HG03103 (cell line): ENCODE data around the gene NTF4.
"Not testable (repeated sequence)": the region's sequence is repeated elsewhere in the genome, so short reads cannot be mapped to it uniquely, and the experiment has no call there.

Experiments used
- ATAC-seq: cut with Tn5 transposase; IDR thresholded peaks from one replicate; pipeline ENCODE4 v1.9.1; 2021; ENCODE audit warnings: low read depth; ENCODE audit not compliant: unreplicated experiment

NTF4 gene

DNA sequence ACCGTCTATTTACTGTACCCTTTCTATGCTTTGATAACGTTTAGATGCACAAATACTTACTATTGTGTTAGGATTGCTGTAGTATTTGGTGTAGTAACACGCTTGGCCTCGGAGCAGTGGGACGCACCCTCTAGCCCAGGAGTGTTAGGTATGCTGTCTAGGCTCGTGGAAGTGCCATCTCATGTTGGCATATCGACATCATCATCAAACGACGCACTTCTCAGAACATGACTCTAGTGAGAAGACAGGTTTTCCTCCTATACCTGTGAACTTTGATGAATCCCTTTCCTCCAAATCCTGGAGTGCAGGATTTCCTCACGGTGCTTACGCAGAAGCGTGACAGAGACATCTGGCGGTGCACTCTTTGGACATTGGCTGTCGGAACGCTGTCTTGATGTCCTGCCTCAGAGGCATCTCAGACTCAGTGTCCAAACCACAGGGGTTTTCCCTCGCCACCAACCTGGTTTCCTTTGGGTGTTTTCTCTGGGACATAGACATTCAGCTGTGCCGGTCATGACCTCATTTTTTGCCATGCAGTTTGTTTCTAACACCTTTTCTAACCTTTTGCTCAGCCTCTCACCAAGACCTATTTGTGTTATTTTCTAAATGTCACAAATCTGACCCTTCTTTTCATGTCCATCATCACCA is 26.9 kb upstream of the NTF4 start:
- no peak for ATAC-seq

DNA sequence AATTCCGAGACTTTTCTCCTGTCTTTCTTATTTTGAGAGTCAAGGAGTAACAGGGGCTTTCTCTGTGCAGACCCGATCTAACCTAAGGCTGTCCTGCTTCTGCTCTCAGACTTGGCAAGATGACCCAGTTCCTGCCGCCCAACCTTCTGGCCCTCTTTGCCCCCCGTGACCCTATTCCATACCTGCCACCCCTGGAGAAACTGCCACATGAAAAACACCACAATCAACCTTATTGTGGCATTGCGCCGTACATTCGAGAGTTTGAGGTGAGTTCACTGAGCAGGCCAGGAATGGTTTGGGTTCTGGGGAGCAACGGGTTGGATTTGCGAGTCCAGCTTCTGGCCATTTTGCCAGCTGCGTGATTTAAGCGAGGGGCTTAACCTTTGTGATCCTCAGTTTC is 21.7 kb upstream of the NTF4 start:
- no peak for ATAC-seq

DNA sequence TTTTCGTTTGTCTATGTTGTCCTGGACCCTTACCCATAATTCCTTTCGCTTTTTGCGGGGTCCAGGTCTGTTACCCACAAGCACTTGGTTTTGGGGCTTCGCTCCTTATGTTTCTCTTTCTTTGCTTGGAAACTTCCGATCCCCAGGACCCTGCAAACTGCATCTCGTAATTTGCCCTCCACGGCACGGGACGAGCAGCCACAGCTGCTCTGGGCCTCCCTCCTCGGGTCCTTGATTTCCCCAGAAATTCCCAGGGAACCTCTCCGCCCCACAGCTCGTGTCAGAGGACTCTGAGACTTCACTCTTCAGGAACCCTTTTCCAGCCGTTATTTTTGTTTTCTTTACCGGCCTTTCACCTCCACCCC is 21.2 kb upstream of the NTF4 start:
- no peak for ATAC-seq

DNA sequence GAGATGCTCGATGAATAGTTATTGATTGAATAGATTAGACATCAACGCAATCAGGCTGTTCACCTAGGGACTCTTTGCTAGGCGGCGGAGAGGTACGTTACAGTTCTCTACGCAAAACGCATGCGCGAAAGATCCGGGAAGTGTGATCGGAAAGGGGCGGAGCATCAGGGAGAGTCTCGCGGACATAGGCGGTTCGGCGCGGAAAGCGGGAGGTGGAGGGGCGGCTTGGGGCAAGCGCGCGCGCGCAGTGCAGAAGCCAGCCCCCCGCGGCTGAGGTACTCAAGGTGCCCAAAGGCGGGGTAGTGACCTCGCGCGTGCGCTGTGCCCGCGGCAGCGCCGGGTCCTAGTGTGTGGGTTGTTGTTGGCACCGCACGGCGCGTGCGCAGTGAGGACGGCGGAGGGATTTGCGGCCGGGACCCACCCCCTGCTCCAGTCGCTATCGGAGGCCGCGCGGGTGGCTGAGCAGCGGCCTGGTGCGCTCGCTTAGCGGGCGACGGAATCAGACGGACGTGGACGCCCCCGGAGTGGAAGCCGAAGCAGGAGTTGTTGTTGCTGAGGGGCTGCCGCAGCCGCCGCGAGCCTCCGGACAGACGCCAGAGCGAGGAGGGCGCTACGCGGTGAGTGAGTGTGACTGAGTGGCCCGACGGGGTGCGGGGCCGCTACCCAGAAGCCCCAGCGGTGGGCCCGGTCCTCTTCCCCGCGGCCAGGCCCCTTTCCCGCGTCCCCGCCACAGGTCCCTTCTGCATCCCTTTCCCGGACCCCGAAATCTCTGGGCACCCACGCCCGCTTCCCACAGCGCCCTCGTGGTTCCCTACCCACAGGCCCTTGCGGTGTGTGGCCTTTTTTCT is 20.6 kb upstream of the NTF4 start, which contains the start of gene SNRNP70:
Gene SNRNP70, plus strand, starts transcription at position 432 of the 848 bp plus-strand sequence. CDS start 964 bp downstream, outside the sequence.
- peak; percentile 84 for ATAC-seq

DNA sequence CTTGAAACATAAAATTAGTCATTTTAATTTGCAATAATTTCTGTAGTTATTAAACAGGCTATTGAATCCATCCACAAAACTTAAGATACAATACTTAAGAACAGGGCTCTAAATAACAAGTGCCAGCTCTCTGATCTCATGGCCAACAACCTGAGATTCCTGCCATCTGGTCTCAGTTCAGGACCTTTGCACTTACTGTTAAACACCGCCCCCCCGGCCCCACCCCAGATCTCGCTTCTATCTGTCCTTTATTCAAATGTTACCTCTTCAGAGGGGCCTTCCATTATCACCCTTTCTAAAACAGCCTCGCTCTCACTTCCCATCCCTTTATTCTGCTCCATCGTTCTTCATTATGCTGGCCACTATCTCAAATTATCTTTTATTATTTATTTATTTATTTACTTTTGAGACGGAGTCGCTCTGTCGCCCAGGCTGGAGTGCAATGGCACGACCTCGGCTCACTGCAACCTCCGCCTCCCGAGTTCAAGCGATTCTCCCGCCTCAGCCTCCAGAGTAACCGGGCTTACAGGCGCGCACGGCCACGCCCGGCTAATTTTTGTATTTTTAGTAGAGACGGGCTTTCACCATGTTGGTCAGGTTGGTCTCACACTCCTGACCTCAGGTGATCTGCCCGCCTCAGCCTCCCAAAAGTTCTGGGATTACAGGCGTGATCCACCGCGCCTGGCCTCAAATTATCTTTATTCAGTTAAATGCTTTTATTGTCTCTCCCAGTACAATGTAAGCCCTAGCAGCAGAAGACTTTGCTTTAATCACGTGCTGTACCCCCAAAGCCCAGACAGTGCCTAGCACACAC is 19.8 kb upstream of the NTF4 start:
- no peak for ATAC-seq

DNA sequence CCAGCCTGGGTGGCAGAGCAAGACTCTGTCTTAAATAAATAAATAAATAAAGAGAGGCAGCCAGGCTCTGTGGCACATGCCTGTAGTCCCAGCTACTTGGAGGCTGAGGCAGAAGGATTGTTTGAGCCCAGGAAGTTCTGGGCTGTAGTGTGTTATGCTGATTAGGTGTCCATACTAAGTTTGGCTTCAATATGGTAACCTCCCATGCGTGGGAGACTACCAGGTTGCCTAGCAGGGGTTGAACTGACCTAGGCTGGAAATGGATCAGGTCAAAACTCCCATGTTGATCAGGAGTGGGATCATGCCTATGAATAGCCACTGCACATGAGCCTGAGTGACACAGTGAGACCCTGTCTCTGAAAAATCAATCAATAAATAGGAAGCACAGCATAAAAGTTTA is 16.7 kb upstream of the NTF4 start:
- no peak for ATAC-seq

DNA sequence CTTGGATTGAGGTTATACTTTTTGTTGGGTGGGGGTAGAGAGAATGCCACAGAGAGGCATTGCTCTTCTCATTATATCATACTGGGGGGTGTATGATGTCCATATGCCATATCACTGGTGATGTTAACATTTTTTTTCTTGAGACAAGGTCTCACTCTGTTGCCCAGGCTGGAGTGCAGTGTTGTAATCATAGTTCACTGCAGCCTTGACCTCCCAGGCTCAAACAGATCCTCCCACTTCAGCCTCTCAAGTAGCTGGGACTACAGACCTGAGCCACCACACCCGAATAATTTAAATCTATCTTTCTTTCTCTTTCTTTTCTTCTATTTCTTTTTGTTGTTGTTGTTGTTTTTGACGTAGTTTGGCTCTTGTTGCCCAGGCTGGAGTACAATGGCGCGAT is 15.8 kb upstream of the NTF4 start:
- no peak for ATAC-seq

DNA sequence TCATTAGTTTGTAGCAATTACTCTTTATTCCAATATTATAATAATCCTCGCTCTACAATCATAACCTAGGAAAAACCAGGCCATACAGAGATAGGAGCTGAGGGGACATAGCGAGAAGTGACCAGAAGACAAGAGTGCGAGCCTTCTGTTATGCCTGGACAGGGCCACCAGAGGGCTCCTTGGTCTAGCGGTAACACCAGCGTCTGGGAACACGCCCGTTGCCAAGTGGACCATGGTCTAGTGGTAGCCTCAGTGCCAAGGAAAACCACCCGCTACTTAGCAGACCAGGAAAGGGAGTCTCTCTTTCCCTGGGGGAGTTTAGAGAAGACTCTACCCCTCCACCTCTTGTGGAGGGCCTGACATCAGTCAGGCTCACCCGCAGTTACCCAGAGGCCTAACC is 10.3 kb upstream of the NTF4 start:
- not testable (repeated sequence) for ATAC-seq

DNA sequence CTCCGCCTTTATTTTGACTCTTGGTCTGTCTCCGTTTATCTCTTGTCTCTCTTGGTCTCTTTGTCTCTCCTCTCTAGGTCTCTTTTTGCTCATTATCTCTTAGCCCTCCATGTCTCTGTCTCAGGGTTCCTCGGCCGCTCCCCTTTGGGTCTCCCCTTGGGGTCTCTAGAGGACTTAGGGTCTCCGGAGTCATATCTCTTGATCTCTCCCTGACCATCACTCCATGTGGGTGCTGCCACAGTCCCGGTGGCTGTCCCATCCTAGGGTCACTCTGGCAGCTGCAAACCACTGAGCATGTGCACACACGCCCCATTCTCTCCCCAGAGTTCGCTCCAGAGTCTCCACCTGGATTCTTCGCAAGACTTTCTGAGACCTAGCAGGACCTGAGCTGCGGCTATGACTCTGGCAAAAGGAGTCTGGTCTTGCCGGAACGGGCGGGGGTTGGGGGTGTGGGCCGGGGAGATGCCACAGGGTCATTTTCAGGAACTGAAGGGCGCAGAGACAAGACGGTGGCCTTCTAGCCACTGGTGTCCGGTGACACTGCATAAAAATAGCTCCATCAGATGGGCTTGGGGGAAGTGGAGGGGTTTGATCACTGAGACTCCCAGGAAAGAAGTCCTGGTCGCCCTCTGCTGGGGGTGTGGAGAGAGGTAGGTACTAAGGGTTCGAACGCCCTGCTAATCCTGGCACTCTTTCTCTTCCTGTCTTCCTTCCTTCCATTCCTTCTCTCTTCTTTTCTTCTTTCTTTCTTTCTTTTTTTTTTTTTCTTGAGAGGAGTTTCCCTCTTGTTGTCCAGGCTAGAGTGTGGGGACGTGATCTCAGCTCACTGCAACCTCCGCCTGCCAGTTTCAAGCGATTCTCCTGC is 9.1 kb upstream of the NTF4 start:
- no peak for ATAC-seq

DNA sequence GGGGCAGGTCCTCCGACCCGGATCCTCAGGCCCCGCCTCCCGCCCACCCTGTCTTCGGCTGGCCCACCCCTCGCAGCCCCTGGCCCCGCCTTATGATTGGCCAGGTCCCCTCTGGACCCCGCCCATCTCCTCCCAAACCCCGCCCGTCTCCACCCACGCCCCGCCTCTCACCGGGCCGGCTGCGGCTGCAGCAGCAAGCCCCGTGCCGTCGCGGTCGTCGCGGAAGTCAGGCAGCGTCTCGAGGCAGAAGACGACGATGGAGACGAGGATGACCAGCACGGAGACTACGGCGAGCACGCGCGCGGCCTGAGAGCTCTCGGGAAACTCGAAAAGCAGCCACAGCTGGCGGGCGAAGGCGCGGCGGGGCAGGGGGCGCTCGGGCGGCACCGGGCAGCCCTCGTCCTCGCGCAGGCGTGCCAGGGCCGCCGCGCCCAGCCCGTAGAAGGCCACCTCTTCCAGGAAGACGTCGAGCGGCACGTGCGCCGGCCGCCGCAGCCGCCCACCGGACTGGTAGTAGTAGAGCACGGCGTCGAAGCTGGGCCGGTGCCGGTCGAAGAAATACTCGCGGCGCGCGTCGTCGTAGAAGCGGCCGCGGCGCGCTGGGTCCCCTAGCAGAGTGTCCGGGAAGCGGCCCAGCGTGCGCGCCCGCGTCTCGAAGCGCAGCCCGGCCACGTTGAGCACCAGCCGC is 7.4 kb upstream of the NTF4 start:
- no peak for ATAC-seq

DNA sequence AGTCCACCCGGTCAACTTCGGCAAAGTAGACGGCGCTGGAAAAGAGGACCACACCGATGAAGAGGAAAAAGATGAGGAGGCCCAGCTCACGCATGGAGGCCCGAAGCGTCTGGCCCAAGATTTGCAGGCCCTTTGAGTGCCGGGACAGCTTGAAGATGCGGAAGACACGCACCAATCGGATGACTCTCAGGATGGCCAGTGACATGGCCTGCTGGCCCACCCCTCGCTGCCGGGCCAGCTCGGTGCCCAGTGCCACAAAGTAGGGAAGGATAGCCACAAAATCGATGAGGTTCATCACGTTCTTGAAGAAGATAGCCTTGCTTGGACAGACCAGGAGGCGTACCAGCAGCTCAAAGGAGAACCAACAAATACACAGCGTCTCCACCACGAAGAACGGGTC is 5.8 kb upstream of the NTF4 start:
- no peak for ATAC-seq

DNA sequence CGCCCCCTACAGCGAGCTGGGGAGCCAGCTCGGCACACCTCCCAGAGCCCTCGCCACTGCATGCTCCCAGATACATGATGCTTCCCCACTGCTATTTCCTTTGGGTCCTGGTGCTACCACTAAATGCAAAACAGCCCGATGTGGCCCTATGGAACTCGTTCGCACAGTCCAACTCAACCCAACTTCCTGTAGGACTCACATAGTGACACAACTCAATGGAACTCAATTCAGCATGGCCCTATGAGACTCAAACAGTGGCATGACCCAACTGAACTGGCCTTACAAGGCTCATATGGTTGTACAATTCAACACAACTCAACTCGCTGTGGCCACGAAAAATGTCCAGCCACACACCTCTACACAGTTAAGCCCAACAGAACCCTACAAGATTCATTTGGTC is 4.4 kb upstream of the NTF4 start:
- no peak for ATAC-seq

DNA sequence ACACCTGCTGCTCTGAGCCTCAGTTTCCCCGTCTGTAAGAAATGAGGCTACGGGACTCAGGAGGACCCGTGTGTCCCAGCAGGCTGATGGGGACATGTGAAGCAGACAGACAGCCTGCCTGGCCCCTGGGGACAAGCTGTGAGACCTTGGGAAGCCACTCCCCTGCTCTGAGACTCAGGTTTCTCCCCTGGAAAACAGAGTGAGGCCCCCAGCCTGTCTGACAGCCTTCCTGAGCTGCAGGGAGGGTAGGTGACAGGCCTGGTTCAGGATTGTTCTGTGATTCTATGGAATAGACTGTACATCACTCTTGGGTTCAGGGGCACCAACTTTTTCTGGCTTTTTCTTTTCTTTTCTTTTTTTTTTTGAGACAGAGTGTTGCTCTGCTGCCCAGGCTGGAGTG is 2.9 kb upstream of the NTF4 start:
- ATAC-seq: no peak

DNA sequence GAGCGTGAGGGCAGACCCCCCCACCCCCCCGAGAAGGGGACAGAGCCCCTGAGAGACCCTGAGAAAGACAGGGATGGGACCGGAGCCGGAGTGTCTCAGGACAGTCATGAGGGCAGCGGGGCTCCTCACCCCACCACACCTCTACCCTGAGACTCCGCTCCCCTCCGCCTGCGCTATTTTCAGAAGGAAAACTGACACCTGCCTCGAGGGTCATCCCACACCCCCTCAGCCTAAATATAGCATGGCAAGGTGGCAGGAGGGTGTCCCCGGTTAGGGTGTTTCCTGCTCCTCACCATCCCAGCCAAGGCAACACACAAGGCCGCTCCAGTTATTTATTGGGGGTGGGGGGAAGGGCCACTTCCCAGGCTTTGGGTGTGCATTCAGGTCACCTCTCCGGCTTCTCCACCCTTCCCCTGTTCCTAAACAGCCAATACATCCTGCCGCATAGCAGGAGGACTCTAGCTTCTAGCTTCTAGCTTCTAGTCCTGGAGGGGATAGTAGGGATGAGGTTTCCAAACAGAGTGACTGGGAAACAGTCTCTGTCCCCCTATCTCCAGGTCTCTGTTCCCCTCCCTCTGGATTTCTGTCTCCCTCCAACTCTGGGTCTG is 1.4 kb upstream of the NTF4 start:
- ATAC-seq: no peak

DNA sequence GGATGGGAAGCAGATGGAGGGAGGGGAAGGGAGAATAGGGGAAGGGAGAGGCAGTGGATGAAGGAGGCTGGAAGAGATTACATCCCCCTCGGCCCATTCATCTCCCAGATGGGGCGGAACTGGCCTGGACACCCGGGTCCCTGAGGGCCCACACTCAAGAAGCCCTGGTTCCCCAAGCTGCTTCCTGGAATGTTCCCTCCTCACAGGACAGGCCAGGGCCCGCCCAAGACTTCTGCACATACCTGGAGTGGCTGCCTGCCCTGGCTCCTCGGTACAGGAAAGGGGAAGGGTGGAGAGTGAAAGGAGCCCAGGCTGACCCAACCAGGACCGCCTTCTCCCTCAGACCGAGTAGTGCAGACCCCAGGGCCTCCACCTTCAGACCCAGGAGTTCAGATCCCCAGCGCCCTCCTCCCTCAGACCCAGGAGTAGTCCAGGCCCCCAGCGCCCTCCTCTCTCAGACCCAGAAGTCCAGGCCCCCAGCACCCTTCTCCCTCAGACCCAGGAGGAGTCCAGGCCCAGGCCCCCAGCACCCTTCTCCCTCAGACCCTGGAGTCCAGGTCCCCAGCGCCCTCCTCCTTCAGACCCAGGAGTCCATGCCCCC is 489 bp downstream of the NTF4 start:
- ATAC-seq: no peak

DNA sequence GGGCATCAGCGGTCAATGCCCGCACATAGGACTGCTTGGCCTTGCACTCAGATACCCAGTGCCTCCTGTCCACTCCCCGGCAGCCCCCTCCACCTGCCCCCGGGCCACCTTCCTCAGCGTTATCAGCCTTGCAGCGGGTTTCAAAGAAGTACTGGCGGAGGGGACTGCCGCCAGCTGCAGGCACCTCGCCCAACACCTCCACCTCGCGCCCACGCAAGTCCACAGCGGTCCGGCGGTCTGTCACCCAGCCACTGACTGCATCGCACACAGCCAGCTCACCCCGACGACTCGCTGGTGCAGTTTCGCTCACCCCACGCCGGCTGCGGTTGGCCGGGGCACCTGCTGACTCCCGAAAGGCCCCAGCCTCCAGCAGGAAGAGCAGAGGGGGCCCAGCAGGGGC is 3.2 kb downstream of the NTF4 start:
- ATAC-seq: no peak

DNA sequence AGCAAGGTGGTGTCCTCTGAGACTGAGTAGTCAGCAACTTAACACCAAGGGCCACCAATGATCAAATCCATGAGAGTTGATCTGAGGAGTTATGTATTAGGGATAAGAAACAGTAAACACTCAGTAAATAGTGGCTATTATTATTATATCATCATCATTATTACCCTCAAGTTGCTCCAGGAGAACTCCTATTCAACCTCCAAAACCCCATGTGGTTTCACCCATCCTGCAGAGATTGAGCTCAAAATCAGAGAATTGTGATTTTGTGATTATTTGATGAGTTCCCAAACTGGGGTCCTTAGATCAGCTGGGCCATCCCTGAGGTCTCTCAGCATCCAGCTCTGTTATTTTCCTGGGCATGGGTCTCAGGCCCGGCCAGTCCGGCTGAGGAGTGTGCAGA is 3.6 kb downstream of the NTF4 start:
- no peak for ATAC-seq

DNA sequence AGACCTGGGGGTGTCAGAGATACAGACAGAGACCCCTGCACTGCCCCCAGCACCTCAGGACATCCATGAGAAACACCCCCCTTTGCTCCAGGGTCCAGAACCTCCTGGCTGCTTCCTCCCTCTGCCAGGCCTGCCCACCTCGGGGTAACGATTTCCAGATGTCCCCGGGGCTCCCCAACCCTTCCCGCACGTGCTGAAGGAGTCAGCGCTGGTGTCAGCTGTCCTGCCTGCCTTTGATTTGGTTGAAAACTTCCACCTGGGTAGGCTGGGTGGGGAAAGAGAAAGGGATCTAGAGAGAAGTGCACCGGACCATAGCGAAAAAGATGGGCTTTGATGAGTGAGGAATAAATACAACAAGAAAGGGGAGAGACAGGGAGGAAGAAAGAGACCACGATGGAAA is 5.6 kb downstream of the NTF4 start:
- ATAC-seq: no peak

DNA sequence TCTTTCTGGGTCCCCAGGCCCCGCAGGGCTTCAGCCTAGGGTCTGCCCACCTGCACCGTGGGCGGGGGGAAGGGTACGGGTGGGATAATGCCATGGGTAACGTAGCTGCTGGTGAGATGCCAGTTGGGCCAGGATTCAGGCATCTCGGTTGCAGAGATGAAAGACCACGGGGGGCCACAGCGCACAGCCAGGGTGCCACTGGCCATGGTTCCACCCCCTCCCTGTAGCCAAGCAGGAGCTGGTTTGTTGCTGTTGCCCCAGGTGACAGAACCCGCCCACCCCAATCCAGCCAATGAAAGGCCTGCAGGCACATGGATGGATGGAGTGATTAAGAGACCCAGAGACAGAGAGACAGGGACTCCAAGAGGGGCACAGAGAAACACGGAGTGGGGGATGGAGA is 6.1 kb downstream of the NTF4 start:
- no peak for ATAC-seq
